K562 (cell line): ENCODE results near the gene IPP. TPM values are rescaled to one million over a fixed set of nuclear protein-coding genes. Genes with fewer than 3 reads are reported as not detected.

Experiments
- CHD1 ChIP-seq: fragments of 200-600 bp; sonication (generic); IDR thresholded peaks from one replicate; pipeline ENCODE4 v1.6.1; 2012; ENCODE audit warnings: mild to moderate bottlenecking, moderate library complexity, low read length, inconsistent platforms
- ETV5 ChIP-seq: sonication (generic); formaldehyde crosslinking; IDR thresholded peaks from 2 replicates; pipeline ENCODE4 v1.4.0; 2020; ENCODE audit warnings: low read depth, mild to moderate bottlenecking, missing genetic modification reagents
- GTF2B ChIP-seq: IDR thresholded peaks from 2 replicates; pipeline ENCODE4 v1.6.1; 2011; ENCODE audit not compliant: insufficient read length; ENCODE audit errors: extremely low read depth
- HCFC1 ChIP-seq: IDR thresholded peaks from 2 replicates; pipeline ENCODE4 v1.6.1; 2012; ENCODE audit warnings: low read depth, low read length, improper control_type of control experiment
- ILK ChIP-seq: fragments of 450-650 bp; IDR thresholded peaks from 2 replicates; pipeline ENCODE4 v1.6.1; 2016; ENCODE audit warnings: missing genetic modification characterization, low read depth, mild to moderate bottlenecking, missing compliant biosample characterization, moderate library complexity, borderline replicate concordance
- MTA1 ChIP-seq: fragments of 450-650 bp; IDR thresholded peaks from 2 replicates; pipeline ENCODE4 v1.6.1; 2017; ENCODE audit warnings: borderline replicate concordance
- NR0B1 ChIP-seq: fragments of 450-650 bp; IDR thresholded peaks from one replicate; pipeline ENCODE4 v1.6.1; 2018; ENCODE audit warnings: mild to moderate bottlenecking, moderate library complexity; ENCODE audit not compliant: partially characterized antibody
- PCBP2 ChIP-seq: fragments of 200-400 bp; formaldehyde crosslinking; IDR thresholded peaks from 2 replicates; pipeline ENCODE4 v1.6.1; 2018; ENCODE audit warnings: low read length, low read depth, mild to moderate bottlenecking, moderate library complexity; ENCODE audit not compliant: poor library complexity, severe bottlenecking
- PPARD ChIP-seq: fragments of 250-450 bp; sonication (Bioruptor Pico); IDR thresholded peaks from 2 replicates; pipeline ENCODE4 v1.8.0; 2022; ENCODE audit warnings: inconsistent platforms, mild to moderate bottlenecking, moderate library complexity
- SMARCB1 ChIP-seq: IDR thresholded peaks from 2 replicates; pipeline ENCODE4 v1.6.1; 2011; ENCODE audit warnings: improper control_type of control experiment, low read depth; ENCODE audit not compliant: insufficient read length
- SP1 ChIP-seq: sonication (generic); formaldehyde crosslinking; IDR thresholded peaks from 2 replicates; pipeline ENCODE4 v1.8.1; 2022; ENCODE audit warnings: mild to moderate bottlenecking, missing genetic modification reagents
- YBX1 ChIP-seq: fragments of 450-650 bp; IDR thresholded peaks from 2 replicates; pipeline ENCODE4 v1.7.1; 2016; ENCODE audit warnings: mild to moderate bottlenecking
- ZNF311 ChIP-seq: fragments of 250-450 bp; sonication (Bioruptor Pico); IDR thresholded peaks from 2 replicates; pipeline ENCODE4 v1.4.0; 2020; ENCODE audit warnings: mild to moderate bottlenecking, moderate library complexity
- ZNF583 ChIP-seq: fragments of 250-450 bp; sonication (Bioruptor Pico); IDR thresholded peaks from 2 replicates; pipeline ENCODE4 v1.4.0; 2020
- polyA plus RNA-seq, 8 experiments: library from polyadenylated mRNA; depleted of rRNA in 4 of 8; stranded (reverse) in 5 of 8; unstranded in 3 of 8; fragments of >200 nt; fragmentation: Nextera tagmentation in 2 of 8; fragmentation: Illumina TruSeq in 1 of 8; extraction: Ambion mirVana in 2 of 8; extraction: Trizol in 1 of 8; gene quantifications; 2 replicates each; pipeline versions ENCODE4 v1.2.1 to v1.2.3, GENCODE V29; 2011 to 2014; ENCODE audit warnings: inconsistent platforms in 1 of 8, missing spikeins in 1 of 8
- total RNA-seq, 7 experiments: library from RNA; depleted of rRNA in 6 of 7; stranded (reverse); fragments of >200 nt in 6 of 7; fragmentation: Illumina TruSeq in 2 of 7; extraction: Trizol in 2 of 7; gene quantifications; 2 replicates each; pipeline versions ENCODE4 v1.2.1 to v1.2.3, GENCODE V29; 2011 to 2021; ENCODE audit warnings: low replicate concordance in 1 of 7
- TF ChIP-seq, protein P1 (sequence below), 2 experiments: IDR thresholded peaks in 1 of 2; conservative IDR thresholded peaks in 1 of 2; 2 replicates each; pipeline ENCODE4 v1.6.1; 2016; ENCODE audit warnings: low read depth in 2 of 2, mild to moderate bottlenecking in 1 of 2, missing compliant biosample characterization in 1 of 2, missing genetic modification characterization in 1 of 2, moderate library complexity in 1 of 2
- TF ChIP-seq, protein P2 (sequence below): sonication (generic); formaldehyde crosslinking; IDR thresholded peaks from 2 replicates; pipeline ENCODE4 v1.8.0; 2023; ENCODE audit warnings: mild to moderate bottlenecking, missing genetic modification reagents

IPP gene
- total and polyA plus RNA-seq, 9 of the 15 experiments (the other 6 are each of a cell fraction or from before 2014, with no cell fraction given), result 6.9 to 15.1 (median 9.7) TPM

- TF ChIP-seq GTF2B, result no peak
- TF ChIP-seq SMARCB1, result no peak
- peak; percentile 8 for TF ChIP-seq CHD1
- TF ChIP-seq ILK (tag), result no peak
- TF ChIP-seq ZNF583 (CRISPR knock-in tag), result no peak
- no peak for TF ChIP-seq YBX1
- no peak for TF ChIP-seq PPARD
- TF ChIP-seq MTA1, result peak; percentile 51; the same call in 1 of the 2 replicates
- TF ChIP-seq ETV5 (CRISPR knock-in tag), result no peak
- no peak for TF ChIP-seq ZNF311 (CRISPR knock-in tag)
- TF ChIP-seq, protein P1, sequence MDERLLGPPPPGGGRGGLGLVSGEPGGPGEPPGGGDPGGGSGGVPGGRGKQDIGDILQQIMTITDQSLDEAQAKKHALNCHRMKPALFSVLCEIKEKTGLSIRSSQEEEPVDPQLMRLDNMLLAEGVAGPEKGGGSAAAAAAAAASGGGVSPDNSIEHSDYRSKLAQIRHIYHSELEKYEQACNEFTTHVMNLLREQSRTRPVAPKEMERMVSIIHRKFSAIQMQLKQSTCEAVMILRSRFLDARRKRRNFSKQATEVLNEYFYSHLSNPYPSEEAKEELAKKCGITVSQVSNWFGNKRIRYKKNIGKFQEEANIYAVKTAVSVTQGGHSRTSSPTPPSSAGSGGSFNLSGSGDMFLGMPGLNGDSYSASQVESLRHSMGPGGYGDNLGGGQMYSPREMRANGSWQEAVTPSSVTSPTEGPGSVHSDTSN (CRISPR knock-in tag; IDR thresholded peaks at IDR 0.05; ENCODE audit: low read depth), result peak; percentile 57
- TF ChIP-seq, protein P1 (tag; conservative IDR thresholded peaks at IDR 0.05; ENCODE audit: low read depth), result peak; percentile 99
- TF ChIP-seq, protein P2, sequence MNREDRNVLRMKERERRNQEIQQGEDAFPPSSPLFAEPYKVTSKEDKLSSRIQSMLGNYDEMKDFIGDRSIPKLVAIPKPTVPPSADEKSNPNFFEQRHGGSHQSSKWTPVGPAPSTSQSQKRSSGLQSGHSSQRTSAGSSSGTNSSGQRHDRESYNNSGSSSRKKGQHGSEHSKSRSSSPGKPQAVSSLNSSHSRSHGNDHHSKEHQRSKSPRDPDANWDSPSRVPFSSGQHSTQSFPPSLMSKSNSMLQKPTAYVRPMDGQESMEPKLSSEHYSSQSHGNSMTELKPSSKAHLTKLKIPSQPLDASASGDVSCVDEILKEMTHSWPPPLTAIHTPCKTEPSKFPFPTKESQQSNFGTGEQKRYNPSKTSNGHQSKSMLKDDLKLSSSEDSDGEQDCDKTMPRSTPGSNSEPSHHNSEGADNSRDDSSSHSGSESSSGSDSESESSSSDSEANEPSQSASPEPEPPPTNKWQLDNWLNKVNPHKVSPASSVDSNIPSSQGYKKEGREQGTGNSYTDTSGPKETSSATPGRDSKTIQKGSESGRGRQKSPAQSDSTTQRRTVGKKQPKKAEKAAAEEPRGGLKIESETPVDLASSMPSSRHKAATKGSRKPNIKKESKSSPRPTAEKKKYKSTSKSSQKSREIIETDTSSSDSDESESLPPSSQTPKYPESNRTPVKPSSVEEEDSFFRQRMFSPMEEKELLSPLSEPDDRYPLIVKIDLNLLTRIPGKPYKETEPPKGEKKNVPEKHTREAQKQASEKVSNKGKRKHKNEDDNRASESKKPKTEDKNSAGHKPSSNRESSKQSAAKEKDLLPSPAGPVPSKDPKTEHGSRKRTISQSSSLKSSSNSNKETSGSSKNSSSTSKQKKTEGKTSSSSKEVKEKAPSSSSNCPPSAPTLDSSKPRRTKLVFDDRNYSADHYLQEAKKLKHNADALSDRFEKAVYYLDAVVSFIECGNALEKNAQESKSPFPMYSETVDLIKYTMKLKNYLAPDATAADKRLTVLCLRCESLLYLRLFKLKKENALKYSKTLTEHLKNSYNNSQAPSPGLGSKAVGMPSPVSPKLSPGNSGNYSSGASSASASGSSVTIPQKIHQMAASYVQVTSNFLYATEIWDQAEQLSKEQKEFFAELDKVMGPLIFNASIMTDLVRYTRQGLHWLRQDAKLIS, result peak; percentile 72; the same call in 1 of the 2 replicates
- no peak for TF ChIP-seq NR0B1
- no peak for TF ChIP-seq PCBP2
- no peak for TF ChIP-seq HCFC1
- TF ChIP-seq SP1, result 0 out of 2 replicates have a peak, but pooled peaks have one; percentile 39
Observed at GRCh38 chr1:45753248-45754037, 3.0 kb upstream of the IPP start (continued).
